Dendritic cell treated with granulocyte-macrophage colony-stimulating factor and Interleukin-4, amounts not matched to agents 40 ng/mL and 50 ng/mL, for 4 days (primary cell): ENCODE results near the gene IMPG2.
"Not testable (repeated sequence)": the region's sequence is repeated elsewhere in the genome, so short reads cannot be mapped to it uniquely, and the experiment has no call there.

Experiments
- H3K27ac Mint-ChIP-seq: one replicate; pipeline ENCODE4 v1.8.0; 2022; ENCODE audit warnings: mild to moderate bottlenecking, mixed read lengths
- H3K27me3 Mint-ChIP-seq: one replicate; pipeline ENCODE4 v1.8.0; 2022; ENCODE audit warnings: mild to moderate bottlenecking, mixed read lengths
- H3K36me3 Mint-ChIP-seq: one replicate; pipeline ENCODE4 v1.8.0; 2022; ENCODE audit warnings: low read depth, mixed read lengths
- H3K4me1 Mint-ChIP-seq: one replicate; pipeline ENCODE4 v1.8.0; 2022; ENCODE audit warnings: low read depth, mixed read lengths
- H3K4me3 Mint-ChIP-seq: one replicate; pipeline ENCODE4 v1.8.0; 2022; ENCODE audit warnings: mild to moderate bottlenecking, moderate library complexity, mixed read lengths
- H3K9me3 Mint-ChIP-seq: one replicate; pipeline ENCODE4 v1.8.0; 2022; ENCODE audit warnings: mixed read lengths
- intact Hi-C: fragments of 100-400 bp; cut with micrococcal nuclease; formaldehyde crosslinking; loops from one replicate; pipeline ENCODE4 v1.15.0; 2022

The IMPG2 gene

GRCh38 chr3:101320475-101320874 lies at the start of gene IMPG2:
IMPG2 (minus strand) TSS chr3:101320575; CDS start chr3:101320372, 203 bp downstream.
- H3K9me3 Mint-ChIP-seq, result no peaks in the 10 kb centered on the region
- H3K4me1 Mint-ChIP-seq, result no peaks in the 10 kb centered on the region
- intact Hi-C loops, result no loop called here
- H3K4me3 Mint-ChIP-seq, result no peak within 1 kb of the TSS
- peaks cover 7% of the 10 kb centered on the region for H3K36me3 Mint-ChIP-seq
- no peaks in the 10 kb centered on the region for H3K27me3 Mint-ChIP-seq
- H3K27ac Mint-ChIP-seq, result no peak within 1 kb of the TSS

- Mint-ChIP-seq H3K4me1 (no peaks in the 10 kb centered on the region), H3K4me3 (no peak overlapping the region), H3K27ac (no peak overlapping the region), H3K9me3 (peaks cover 14% of the 10 kb centered on the region), H3K36me3 (peaks cover 51% of the 10 kb centered on the region), H3K27me3 (no peaks in the 10 kb centered on the region)
- intact Hi-C loops, result no loop called here
Observed at GRCh38 chr3:101362406-101362805, 42.0 kb upstream of the IMPG2 start.

- peaks cover 22% of the 10 kb centered on the region for H3K36me3 Mint-ChIP-seq
- H3K4me3 Mint-ChIP-seq, result no peak overlapping the region
- no peaks in the 10 kb centered on the region for H3K4me1 Mint-ChIP-seq
- H3K9me3 Mint-ChIP-seq, result no peaks in the 10 kb centered on the region
- intact Hi-C loops, result no loop called here
- H3K27me3 Mint-ChIP-seq, result no peaks in the 10 kb centered on the region
- H3K27ac Mint-ChIP-seq, result no peak overlapping the region
Observed at GRCh38 chr3:101351829-101352228, 31.5 kb upstream of the IMPG2 start.

GRCh38 chr3:101340591-101340990 lies 20.2 kb upstream of the IMPG2 start:
- H3K4me1 Mint-ChIP-seq, result no peaks in the 10 kb centered on the region
- intact Hi-C loops, result no loop called here
- no peaks in the 10 kb centered on the region for H3K9me3 Mint-ChIP-seq
- H3K4me3 Mint-ChIP-seq, result no peak overlapping the region
- H3K27me3 Mint-ChIP-seq, result no peaks in the 10 kb centered on the region
- peaks cover 50% of the 10 kb centered on the region for H3K36me3 Mint-ChIP-seq
- H3K27ac Mint-ChIP-seq, result no peak overlapping the region

GRCh38 chr3:101333883-101334282 lies 13.5 kb upstream of the IMPG2 start:
- no peak overlapping the region for H3K27ac Mint-ChIP-seq
- peaks cover 49% of the 10 kb centered on the region for H3K36me3 Mint-ChIP-seq
- intact Hi-C loops, result no loop called here
- no peaks in the 10 kb centered on the region for H3K27me3 Mint-ChIP-seq
- no peaks in the 10 kb centered on the region for H3K9me3 Mint-ChIP-seq
- H3K4me3 Mint-ChIP-seq, result no peak overlapping the region
- no peaks in the 10 kb centered on the region for H3K4me1 Mint-ChIP-seq

- H3K27ac Mint-ChIP-seq, result no peak overlapping the region
- intact Hi-C loops, result no loop called here
Observed at GRCh38 chr3:101329016-101329673, 8.8 kb upstream of the IMPG2 start.

GRCh38 chr3:101325393-101326134 lies 5.2 kb upstream of the IMPG2 start:
- Mint-ChIP-seq H3K36me3 (peaks cover 35% of the 10 kb centered on the region), H3K27ac (no peak overlapping the region), H3K9me3 (no peaks in the 10 kb centered on the region), H3K27me3 (no peaks in the 10 kb centered on the region), H3K4me3 (no peak overlapping the region), H3K4me1 (no peaks in the 10 kb centered on the region)
- intact Hi-C loops, result no loop called here

More at GRCh38 chr3:101329016-101329673, 8.8 kb upstream of the IMPG2 start:
- no peaks in the 10 kb centered on the region for H3K27me3 Mint-ChIP-seq
- H3K4me3 Mint-ChIP-seq, result no peak overlapping the region
- no peaks in the 10 kb centered on the region for H3K9me3 Mint-ChIP-seq
- peaks cover 38% of the 10 kb centered on the region for H3K36me3 Mint-ChIP-seq
- no peaks in the 10 kb centered on the region for H3K4me1 Mint-ChIP-seq

- Mint-ChIP-seq H3K27ac (no peak overlapping the region), H3K4me3 (no peak overlapping the region), H3K36me3 (peaks cover 7% of the 10 kb centered on the region), H3K4me1 (no peaks in the 10 kb centered on the region), H3K9me3 (no peaks in the 10 kb centered on the region), H3K27me3 (no peaks in the 10 kb centered on the region)
- intact Hi-C loops, result no loop called here
Observed at GRCh38 chr3:101319531-101319930, 844 bp downstream of the IMPG2 start.

- Mint-ChIP-seq H3K27ac (no peak overlapping the region), H3K4me3 (no peak overlapping the region), H3K36me3 (peaks cover 6% of the 10 kb centered on the region), H3K27me3 (no peaks in the 10 kb centered on the region), H3K4me1 (no peaks in the 10 kb centered on the region), H3K9me3 (peaks cover 35% of the 10 kb centered on the region)
- intact Hi-C loops, result no loop called here
Observed at GRCh38 chr3:101312545-101312944, 7.8 kb downstream of the IMPG2 start.

DNA sequence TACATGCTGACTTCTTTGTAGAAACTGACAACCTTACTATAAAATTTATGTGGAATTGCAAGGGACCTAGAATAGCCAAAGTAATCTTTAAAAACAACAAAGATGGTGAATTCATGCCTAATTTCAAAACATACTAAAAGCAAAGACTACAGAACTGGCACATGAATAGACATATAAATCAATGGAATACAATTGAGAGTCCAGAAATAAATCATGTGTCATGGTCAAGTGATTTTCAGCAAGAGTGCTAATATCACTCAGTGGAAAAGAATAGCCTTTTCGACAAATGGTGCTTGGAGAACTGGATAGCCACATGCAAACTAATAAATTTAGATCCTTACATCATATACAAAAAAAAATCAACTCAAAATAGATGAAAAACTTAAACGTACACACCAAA lies 8.7 kb downstream of the IMPG2 start:
- Mint-ChIP-seq H3K9me3 (peaks cover 42% of the 10 kb centered on the region), H3K27ac (no peak overlapping the region), H3K27me3 (no peaks in the 10 kb centered on the region), H3K36me3 (peaks cover 6% of the 10 kb centered on the region), H3K4me1 (no peaks in the 10 kb centered on the region), H3K4me3 (no peak overlapping the region)
- intact Hi-C loops, result no loop called here

GRCh38 chr3:101310978-101311375 lies 9.4 kb downstream of the IMPG2 start:
- H3K9me3 Mint-ChIP-seq, result peaks cover 42% of the 10 kb centered on the region
- intact Hi-C loops, result no loop called here
- H3K36me3 Mint-ChIP-seq, result peaks cover 6% of the 10 kb centered on the region
- no peak overlapping the region for H3K4me3 Mint-ChIP-seq
- H3K27me3 Mint-ChIP-seq, result no peaks in the 10 kb centered on the region
- H3K27ac Mint-ChIP-seq, result no peak overlapping the region
- no peaks in the 10 kb centered on the region for H3K4me1 Mint-ChIP-seq

DNA sequence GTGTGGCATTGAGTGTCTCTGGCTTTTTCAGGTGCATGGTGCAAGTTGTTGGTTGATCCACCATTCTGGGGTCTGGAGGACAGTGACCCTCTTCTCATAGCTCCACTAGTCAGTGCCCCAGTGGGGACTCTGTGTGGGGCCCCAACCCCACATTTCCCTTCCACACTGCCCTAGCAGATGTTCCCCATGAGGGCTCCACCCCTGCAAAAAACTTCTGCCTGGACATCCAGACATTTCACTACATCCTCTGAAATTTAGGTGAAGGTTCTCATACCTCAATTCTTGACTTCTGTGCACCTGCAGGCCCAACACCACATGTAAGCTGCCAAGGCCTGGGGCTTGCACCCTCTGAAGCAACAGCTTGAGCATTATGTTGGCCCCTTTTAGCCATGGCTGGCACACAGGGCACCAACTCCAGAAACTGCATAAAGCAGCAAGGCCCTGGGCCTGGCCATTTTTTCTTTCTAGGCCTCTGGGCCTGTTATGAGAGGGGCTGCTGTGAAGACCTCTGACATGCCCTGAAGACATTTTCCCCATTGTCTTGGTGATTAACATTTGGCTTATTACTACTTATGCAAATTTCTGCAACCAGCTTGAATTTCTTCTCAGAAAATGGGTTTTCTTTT lies 12.1 kb downstream of the IMPG2 start:
- H3K27ac Mint-ChIP-seq, intact Hi-C loops, H3K36me3 Mint-ChIP-seq, H3K27me3 Mint-ChIP-seq, H3K4me3 Mint-ChIP-seq, H3K4me1 Mint-ChIP-seq: not testable (repeated sequence)
- peaks cover 42% of the 10 kb centered on the region for H3K9me3 Mint-ChIP-seq

GRCh38 chr3:101303836-101304235 lies 16.5 kb downstream of the IMPG2 start:
- Mint-ChIP-seq H3K36me3 (peaks cover 3% of the 10 kb centered on the region), H3K4me1 (no peaks in the 10 kb centered on the region), H3K27ac (no peak overlapping the region), H3K9me3 (peaks cover 49% of the 10 kb centered on the region), H3K27me3 (no peaks in the 10 kb centered on the region), H3K4me3 (no peak overlapping the region)
- intact Hi-C loops, result no loop called here

GRCh38 chr3:101303089-101303731 lies 17.2 kb downstream of the IMPG2 start:
- no peak overlapping the region for H3K27ac Mint-ChIP-seq
- intact Hi-C loops, result no loop called here

More at GRCh38 chr3:101303089-101303731, 17.2 kb downstream of the IMPG2 start:
- H3K9me3 Mint-ChIP-seq, result peaks cover 49% of the 10 kb centered on the region
- no peaks in the 10 kb centered on the region for H3K36me3 Mint-ChIP-seq
- no peaks in the 10 kb centered on the region for H3K27me3 Mint-ChIP-seq
- H3K4me3 Mint-ChIP-seq, result no peak overlapping the region
- H3K4me1 Mint-ChIP-seq, result no peaks in the 10 kb centered on the region
